ENCODE data around the gene GORASP2.
"Not testable (repeated sequence)": the region's sequence is repeated elsewhere in the genome, so short reads cannot be mapped to it uniquely, and the experiment has no call there.

GORASP2 gene

DNA sequence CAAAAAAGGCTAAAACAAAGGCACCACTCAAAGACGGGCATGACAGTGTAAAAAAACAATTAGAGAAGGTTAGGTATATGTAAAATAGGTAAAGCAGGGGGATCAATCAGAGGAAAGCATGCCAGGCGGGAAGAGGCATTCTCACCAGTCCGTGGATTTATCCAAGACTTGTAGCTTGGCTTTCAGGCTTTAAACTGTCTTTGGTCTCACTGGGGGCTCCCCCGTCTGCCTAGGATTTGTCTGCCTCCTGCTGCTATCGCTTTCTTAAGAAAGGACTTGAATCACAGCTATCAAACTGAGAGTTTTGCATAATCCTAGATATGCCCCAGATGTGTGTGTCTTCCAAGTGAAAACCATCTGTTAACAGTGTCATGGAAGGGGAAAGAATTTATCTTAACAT, 11.1 kb upstream of the GORASP2 start:
- no peak for DNase-seq
- in situ Hi-C loops (cut with HindIII; ENCODE audit: low pct_ligation_motif_present, low pct_unique_long_range_greater_than_20kb, low sequenced_read_pairs) = no loop called here

DNA sequence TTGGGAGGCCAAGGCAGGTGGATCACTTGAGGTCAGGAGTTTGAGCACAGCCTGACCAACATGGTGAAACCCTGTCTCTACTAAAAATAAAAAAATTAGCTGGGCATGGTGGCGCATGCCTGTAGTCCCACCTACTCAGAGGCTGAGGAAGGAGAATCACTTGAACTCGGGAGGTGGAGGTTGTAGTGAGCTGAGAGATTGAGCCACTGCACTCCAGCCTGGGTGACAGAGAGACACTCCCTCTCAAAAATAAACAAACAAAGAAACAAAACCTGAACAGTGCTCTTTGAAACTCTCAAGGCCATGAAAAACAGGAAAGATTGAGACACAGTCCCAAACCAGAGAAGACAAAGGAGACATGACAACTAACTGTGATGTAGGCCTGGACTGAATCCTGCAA, 7.2 kb upstream of the GORASP2 start:
- in situ Hi-C loops (cut with HindIII; ENCODE audit: low pct_ligation_motif_present, low pct_unique_long_range_greater_than_20kb, low sequenced_read_pairs); DNase-seq: not testable (repeated sequence)

GRCh38 chr2:170922634-170923494, 6.2 kb upstream of the GORASP2 start:
- in situ Hi-C loops (cut with HindIII; ENCODE audit: low pct_ligation_motif_present, low pct_unique_long_range_greater_than_20kb, low sequenced_read_pairs) = no loop called here
- no peak for DNase-seq

GRCh38 chr2:170923799-170924198, 5.3 kb upstream of the GORASP2 start:
- in situ Hi-C loops (cut with HindIII; ENCODE audit: low pct_ligation_motif_present, low pct_unique_long_range_greater_than_20kb, low sequenced_read_pairs) = no loop called here

DNA sequence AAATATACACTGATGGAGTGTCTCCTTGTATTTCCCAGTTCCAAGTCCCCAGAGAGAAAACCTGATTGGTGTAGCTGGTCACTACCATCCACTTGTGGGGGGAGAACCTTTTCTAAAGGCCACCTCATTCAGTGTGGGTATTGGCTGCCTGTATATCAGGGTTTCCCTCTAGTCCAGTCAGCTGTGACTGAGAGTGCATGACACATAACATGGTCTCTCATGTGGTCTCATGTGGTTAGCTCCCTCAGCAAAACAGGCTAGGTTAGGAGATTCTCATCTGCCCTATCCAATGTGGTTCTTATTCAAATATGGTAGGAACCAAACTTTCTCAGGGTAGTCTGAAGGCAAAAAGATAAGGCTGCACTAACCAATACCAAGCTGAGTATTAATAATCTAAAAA, 4.1 kb upstream of the GORASP2 start:
- in situ Hi-C loops (cut with HindIII; ENCODE audit: low pct_ligation_motif_present, low pct_unique_long_range_greater_than_20kb, low sequenced_read_pairs) = no loop called here
- no peak for DNase-seq

More at GRCh38 chr2:170923799-170924198, 5.3 kb upstream of the GORASP2 start:
- DNase-seq = no peak

DNA sequence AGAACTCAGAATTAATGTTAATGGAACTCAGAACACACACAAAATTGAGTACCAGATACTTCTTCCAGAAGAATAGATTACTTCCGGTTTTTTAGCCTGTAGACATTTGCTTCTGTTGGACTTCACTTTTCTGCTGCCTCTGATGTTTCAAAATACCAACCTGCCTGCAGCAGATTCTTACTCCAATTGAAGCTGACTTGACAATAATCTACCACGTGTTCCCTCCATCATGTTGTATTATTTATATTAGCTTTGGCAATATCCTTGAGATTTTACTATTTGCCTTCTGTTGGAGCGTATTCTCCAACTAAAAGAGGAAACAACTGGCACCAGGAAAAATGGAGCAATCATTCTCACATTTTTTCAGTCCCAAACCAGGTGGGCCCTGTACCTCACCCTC, 3.1 kb upstream of the GORASP2 start:
- DNase-seq = no peak
- in situ Hi-C loops (cut with HindIII; ENCODE audit: low pct_ligation_motif_present, low pct_unique_long_range_greater_than_20kb, low sequenced_read_pairs) = no loop called here

GRCh38 chr2:170926743-170927297, 2.2 kb upstream of the GORASP2 start:
- DNase-seq = no peak
- in situ Hi-C loops (cut with HindIII; ENCODE audit: low pct_ligation_motif_present, low pct_unique_long_range_greater_than_20kb, low sequenced_read_pairs) = no loop called here

GRCh38 chr2:170928036-170928823, 823 bp upstream of the GORASP2 start:
- in situ Hi-C loops (cut with HindIII; ENCODE audit: low pct_ligation_motif_present, low pct_unique_long_range_greater_than_20kb, low sequenced_read_pairs) = no loop called here
- DNase-seq = no peak

DNA sequence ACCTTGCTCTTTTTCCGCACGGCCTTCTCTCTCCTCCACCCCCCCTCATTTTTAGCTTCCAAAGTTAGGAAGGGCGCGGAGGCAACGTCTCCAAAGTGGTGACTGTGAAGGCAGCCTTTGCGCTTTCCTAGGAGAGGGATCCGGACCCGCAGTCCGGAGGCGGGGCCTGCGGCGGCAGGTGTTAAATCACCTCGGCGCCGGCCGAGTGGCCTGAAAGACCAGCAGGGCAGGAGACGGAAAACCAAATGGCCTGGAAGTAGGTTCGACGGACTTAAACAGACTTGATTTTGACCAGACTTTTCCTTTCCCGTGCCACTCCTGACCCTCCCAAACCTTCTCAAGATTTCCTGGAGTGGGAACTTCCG, 615 bp downstream of the GORASP2 start:
- in situ Hi-C loops (cut with HindIII; ENCODE audit: low pct_ligation_motif_present, low pct_unique_long_range_greater_than_20kb, low sequenced_read_pairs) = no loop called here
- peak; percentile 63 for DNase-seq

DNA sequence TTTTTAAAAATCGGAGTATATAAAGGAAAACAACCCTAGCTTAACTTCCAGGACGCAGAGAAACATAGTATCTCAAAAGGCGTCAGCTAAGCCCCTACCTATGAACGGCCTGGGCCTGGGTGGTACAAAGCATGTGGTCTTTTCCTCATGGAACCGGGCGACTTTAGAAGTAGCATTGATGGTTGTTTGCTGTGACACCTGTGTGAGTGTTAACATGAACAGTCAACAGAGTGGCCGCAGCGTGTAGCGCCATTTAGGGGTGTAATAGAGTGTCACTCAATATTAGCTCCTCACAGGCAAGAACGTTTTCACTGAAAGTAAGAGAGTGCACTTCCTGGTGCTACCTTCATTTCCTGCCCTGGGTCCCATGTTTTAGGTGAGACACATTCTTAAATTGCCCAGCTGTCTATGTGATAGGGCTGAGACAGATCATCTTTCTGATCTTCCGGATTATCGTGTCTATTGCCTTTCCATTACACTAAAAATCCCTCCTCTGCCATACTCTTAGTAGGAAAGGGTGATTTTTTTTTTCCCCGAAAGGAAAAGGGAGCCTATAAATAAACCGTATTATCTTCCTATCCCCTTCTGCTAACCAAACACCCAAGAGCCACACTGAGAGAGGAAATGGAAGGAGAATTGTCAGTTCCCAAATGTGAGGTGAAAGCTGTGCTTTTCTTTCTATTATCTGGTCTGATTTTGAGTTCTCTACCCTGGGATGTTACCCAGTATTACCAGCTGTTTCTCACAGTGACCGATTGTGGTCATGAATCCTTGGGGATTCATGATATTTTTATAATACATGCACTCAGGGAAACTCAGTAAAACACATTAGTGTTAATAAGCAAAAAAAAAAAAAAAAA, 1.3 kb downstream of the GORASP2 start:
- peak; percentile 68 for DNase-seq
- in situ Hi-C loops (cut with HindIII; ENCODE audit: low pct_ligation_motif_present, low pct_unique_long_range_greater_than_20kb, low sequenced_read_pairs) = no loop called here

DNA sequence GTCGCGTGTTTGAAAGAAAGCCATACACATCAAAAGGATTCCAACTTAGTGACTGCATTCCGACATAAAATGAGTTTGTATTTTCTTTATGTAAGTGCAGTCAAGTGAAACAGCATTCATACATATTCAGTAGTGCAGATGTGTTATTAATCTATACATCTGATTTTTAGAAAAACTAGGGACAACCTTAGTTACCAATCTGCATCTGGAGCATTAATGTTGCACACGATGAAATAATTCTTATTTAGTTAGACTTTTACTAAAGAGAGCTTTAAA, 1.9 kb downstream of the GORASP2 start:
- in situ Hi-C loops (cut with HindIII; ENCODE audit: low pct_ligation_motif_present, low pct_unique_long_range_greater_than_20kb, low sequenced_read_pairs) = no loop called here

GRCh38 chr2:170932166-170932565, 3.1 kb downstream of the GORASP2 start:
- in situ Hi-C loops (cut with HindIII; ENCODE audit: low pct_ligation_motif_present, low pct_unique_long_range_greater_than_20kb, low sequenced_read_pairs) = no loop called here
- DNase-seq = no peak

More for the DNA sequence above, 1.9 kb downstream of the GORASP2 start:
- DNase-seq = no peak

DNA sequence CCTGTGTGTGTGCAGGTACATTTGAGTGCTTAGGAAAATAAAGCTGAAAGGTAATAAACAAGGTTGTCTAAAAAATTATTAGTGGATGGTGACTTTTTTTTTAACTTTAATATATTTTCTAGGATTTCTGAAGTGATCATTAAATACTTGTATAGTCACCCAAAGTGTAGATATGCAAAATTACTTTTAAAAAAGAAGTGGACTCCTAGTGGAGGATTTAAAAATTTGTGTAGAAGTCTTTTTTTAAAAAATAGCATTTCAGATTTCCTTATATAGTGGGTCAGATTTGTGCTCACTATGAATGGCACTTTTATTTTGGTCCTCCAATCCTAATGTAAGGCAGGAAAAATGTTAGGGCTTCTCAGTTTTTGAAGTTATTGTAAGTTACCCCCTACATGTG, 3.9 kb downstream of the GORASP2 start:
- in situ Hi-C loops (cut with HindIII; ENCODE audit: low pct_ligation_motif_present, low pct_unique_long_range_greater_than_20kb, low sequenced_read_pairs) = no loop called here
- DNase-seq = no peak

GRCh38 chr2:170937709-170938379, 8.8 kb downstream of the GORASP2 start:
- in situ Hi-C loops (cut with HindIII; ENCODE audit: low pct_ligation_motif_present, low pct_unique_long_range_greater_than_20kb, low sequenced_read_pairs) = no loop called here

GRCh38 chr2:170940066-170940465, 11.0 kb downstream of the GORASP2 start:
- in situ Hi-C loops (cut with HindIII; ENCODE audit: low pct_ligation_motif_present, low pct_unique_long_range_greater_than_20kb, low sequenced_read_pairs) = no loop called here
- no peak for DNase-seq

More at GRCh38 chr2:170937709-170938379, 8.8 kb downstream of the GORASP2 start:
- DNase-seq = no peak

GRCh38 chr2:170942615-170943014, 13.6 kb downstream of the GORASP2 start:
- in situ Hi-C loops (cut with HindIII; ENCODE audit: low pct_ligation_motif_present, low pct_unique_long_range_greater_than_20kb, low sequenced_read_pairs) = no loop called here
- DNase-seq = no peak

- in situ Hi-C loops (cut with HindIII; ENCODE audit: low pct_ligation_motif_present, low pct_unique_long_range_greater_than_20kb, low sequenced_read_pairs) = no loop called here
- no peak for DNase-seq
These were observed 14.0 kb downstream of the GORASP2 start for GRCh38 chr2:170943041-170943440.

GRCh38 chr2:170943596-170943995, 14.5 kb downstream of the GORASP2 start:
- in situ Hi-C loops (cut with HindIII; ENCODE audit: low pct_ligation_motif_present, low pct_unique_long_range_greater_than_20kb, low sequenced_read_pairs) = no loop called here
- no peak for DNase-seq
